Measurements from ENCODE around the gene SUSD6.

DNA sequence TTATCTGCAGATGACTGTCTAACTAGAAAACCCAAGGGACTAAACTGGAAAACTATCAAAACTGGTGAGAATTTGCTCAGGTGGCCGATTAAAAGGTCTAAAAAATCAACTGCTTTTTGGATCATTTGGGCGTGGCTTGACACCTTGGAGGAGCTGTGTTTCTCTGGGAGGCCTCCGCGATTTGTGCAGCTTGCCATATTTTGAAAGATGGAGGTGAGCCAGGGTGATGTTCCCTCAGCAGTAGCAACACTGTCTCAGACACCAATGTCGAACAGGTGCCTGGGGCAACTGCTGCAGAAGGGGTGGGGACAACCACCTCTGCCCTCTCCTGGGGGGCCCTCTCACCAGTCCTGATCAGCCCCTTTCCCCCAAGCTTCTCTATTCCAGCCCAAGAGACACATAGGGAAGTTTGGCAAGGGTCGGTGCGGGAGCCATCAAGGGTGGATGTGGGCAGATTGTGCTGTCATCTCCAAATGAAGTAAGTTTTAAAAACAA is 40.5 kb upstream of the SUSD6 start:
- TF ChIP-seq, protein P1, sequence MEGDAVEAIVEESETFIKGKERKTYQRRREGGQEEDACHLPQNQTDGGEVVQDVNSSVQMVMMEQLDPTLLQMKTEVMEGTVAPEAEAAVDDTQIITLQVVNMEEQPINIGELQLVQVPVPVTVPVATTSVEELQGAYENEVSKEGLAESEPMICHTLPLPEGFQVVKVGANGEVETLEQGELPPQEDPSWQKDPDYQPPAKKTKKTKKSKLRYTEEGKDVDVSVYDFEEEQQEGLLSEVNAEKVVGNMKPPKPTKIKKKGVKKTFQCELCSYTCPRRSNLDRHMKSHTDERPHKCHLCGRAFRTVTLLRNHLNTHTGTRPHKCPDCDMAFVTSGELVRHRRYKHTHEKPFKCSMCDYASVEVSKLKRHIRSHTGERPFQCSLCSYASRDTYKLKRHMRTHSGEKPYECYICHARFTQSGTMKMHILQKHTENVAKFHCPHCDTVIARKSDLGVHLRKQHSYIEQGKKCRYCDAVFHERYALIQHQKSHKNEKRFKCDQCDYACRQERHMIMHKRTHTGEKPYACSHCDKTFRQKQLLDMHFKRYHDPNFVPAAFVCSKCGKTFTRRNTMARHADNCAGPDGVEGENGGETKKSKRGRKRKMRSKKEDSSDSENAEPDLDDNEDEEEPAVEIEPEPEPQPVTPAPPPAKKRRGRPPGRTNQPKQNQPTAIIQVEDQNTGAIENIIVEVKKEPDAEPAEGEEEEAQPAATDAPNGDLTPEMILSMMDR (IDR thresholded peaks at IDR 0.05; ENCODE audit: low read depth, low read length), result no peak
- TF ChIP-seq EZH2phosphoT487 (IDR thresholded peaks at IDR 0.05; ENCODE audit: low read depth), result no peak

Data from OCI-LY3 (cell line).